WTC11 (cell line): ENCODE measurements around the gene SNRPE. TPM values are rescaled to one million over a fixed set of nuclear protein-coding genes. Genes with fewer than 3 reads are reported as not detected.
A peak's percentile ranks its signal among the peaks of the same experiment; 100 is the strongest.

Experiments used
- ARID4B ChIP-seq: sonication (generic); formaldehyde crosslinking; IDR thresholded peaks from 2 replicates; pipeline ENCODE4 v1.8.0; 2023; ENCODE audit warnings: missing genetic modification reagents, mild to moderate bottlenecking, borderline replicate concordance
- ATF3 ChIP-seq: sonication (generic); formaldehyde crosslinking; conservative IDR thresholded peaks from 2 replicates; pipeline ENCODE4 v1.8.1; 2022; ENCODE audit warnings: mild to moderate bottlenecking, missing genetic modification reagents
- CBFB ChIP-seq: sonication (generic); formaldehyde crosslinking; IDR thresholded peaks from 2 replicates; pipeline ENCODE4 v1.8.1; 2022; ENCODE audit warnings: mild to moderate bottlenecking, low read depth, missing genetic modification reagents
- ERG ChIP-seq: fragments of 250-450 bp; sonication (Bioruptor Pico); IDR thresholded peaks from 2 replicates; pipeline ENCODE4 v1.8.0; 2021; ENCODE audit warnings: mild to moderate bottlenecking
- FOXJ3 ChIP-seq: sonication (generic); formaldehyde crosslinking; IDR thresholded peaks from 2 replicates; pipeline ENCODE4 v1.9.0; 2021; ENCODE audit warnings: missing genetic modification reagents, mild to moderate bottlenecking, borderline replicate concordance
- FOXK1 ChIP-seq: sonication (generic); formaldehyde crosslinking; IDR thresholded peaks from 2 replicates; pipeline ENCODE4 v1.8.0; 2022; ENCODE audit warnings: mild to moderate bottlenecking, moderate library complexity, missing genetic modification reagents
- HMGXB4 ChIP-seq: sonication (generic); formaldehyde crosslinking; IDR thresholded peaks from 2 replicates; pipeline ENCODE4 v1.8.1; 2023; ENCODE audit warnings: mild to moderate bottlenecking, moderate library complexity, missing genetic modification reagents
- MXD4 ChIP-seq: fragments of 250-450 bp; sonication (Bioruptor Pico); IDR thresholded peaks from 2 replicates; pipeline ENCODE4 v1.8.0; 2021; ENCODE audit warnings: mild to moderate bottlenecking, moderate library complexity, borderline replicate concordance
- NFATC4 ChIP-seq: fragments of 250-450 bp; sonication (Bioruptor Pico); IDR thresholded peaks from 2 replicates; pipeline ENCODE4 v1.9.0; 2021; ENCODE audit warnings: mild to moderate bottlenecking
- OVOL2 ChIP-seq: fragments of 250-450 bp; sonication (Bioruptor Pico); IDR thresholded peaks from 2 replicates; pipeline ENCODE4 v1.9.0; 2021; ENCODE audit warnings: mild to moderate bottlenecking, borderline replicate concordance
- PRRX2 ChIP-seq: fragments of 250-450 bp; sonication (Bioruptor Pico); IDR thresholded peaks from 2 replicates; pipeline ENCODE4 v1.8.0; 2021; ENCODE audit warnings: mild to moderate bottlenecking
- SMAD4 ChIP-seq: sonication (generic); formaldehyde crosslinking; IDR thresholded peaks from 2 replicates; pipeline ENCODE4 v1.8.0; 2022; ENCODE audit warnings: mild to moderate bottlenecking, missing genetic modification reagents
- TCF7 ChIP-seq: sonication (generic); formaldehyde crosslinking; IDR thresholded peaks from 2 replicates; pipeline ENCODE4 v1.8.0; 2022; ENCODE audit warnings: mild to moderate bottlenecking, low read depth, missing genetic modification reagents, moderate library complexity
- TEAD1 ChIP-seq: sonication (generic); formaldehyde crosslinking; IDR thresholded peaks from 2 replicates; pipeline ENCODE4 v1.8.0; 2022; ENCODE audit warnings: mild to moderate bottlenecking, missing genetic modification reagents
- TEAD4 ChIP-seq: sonication (generic); formaldehyde crosslinking; IDR thresholded peaks from 2 replicates; pipeline ENCODE4 v1.8.0; 2022; ENCODE audit warnings: mild to moderate bottlenecking, missing genetic modification reagents
- ZNF317 ChIP-seq: sonication (generic); formaldehyde crosslinking; IDR thresholded peaks from 2 replicates; pipeline ENCODE4 v1.8.1; 2023; ENCODE audit warnings: low read depth, mild to moderate bottlenecking, moderate library complexity, missing genetic modification reagents, borderline replicate concordance
- ZNF671 ChIP-seq: fragments of 250-450 bp; sonication (Bioruptor Pico); IDR thresholded peaks from 2 replicates; pipeline ENCODE4 v1.8.0; 2021; ENCODE audit warnings: mild to moderate bottlenecking
- total RNA-seq: library from RNA; stranded (reverse); gene quantifications from 3 replicates; pipeline ENCODE4 v1.2.3, GENCODE V29; 2021
- TF ChIP-seq, protein P1 (sequence below): sonication (generic); formaldehyde crosslinking; IDR thresholded peaks from 2 replicates; pipeline ENCODE4 v1.8.1; 2022; ENCODE audit warnings: mild to moderate bottlenecking, moderate library complexity, missing genetic modification reagents
- TF ChIP-seq, protein P2 (sequence below): sonication (generic); formaldehyde crosslinking; IDR thresholded peaks from 2 replicates; pipeline ENCODE4 v1.8.0; 2022; ENCODE audit warnings: mild to moderate bottlenecking, missing genetic modification reagents
- TF ChIP-seq, protein P3 (sequence below): sonication (generic); formaldehyde crosslinking; IDR thresholded peaks from 2 replicates; pipeline ENCODE4 v1.8.1; 2022; ENCODE audit warnings: mild to moderate bottlenecking, missing genetic modification reagents, moderate library complexity, borderline replicate concordance
- TF ChIP-seq, protein P4 (sequence below): sonication (generic); formaldehyde crosslinking; IDR thresholded peaks from 2 replicates; pipeline ENCODE4 v1.8.0; 2022; ENCODE audit warnings: mild to moderate bottlenecking, missing genetic modification reagents
- TF ChIP-seq, protein P5 (sequence below): sonication (generic); formaldehyde crosslinking; IDR thresholded peaks from 2 replicates; pipeline ENCODE4 v1.8.0; 2023; ENCODE audit warnings: mild to moderate bottlenecking, missing genetic modification reagents

Gene SNRPE
- total RNA-seq, 1 experiment from 2014 or later = 260 TPM

DNA sequence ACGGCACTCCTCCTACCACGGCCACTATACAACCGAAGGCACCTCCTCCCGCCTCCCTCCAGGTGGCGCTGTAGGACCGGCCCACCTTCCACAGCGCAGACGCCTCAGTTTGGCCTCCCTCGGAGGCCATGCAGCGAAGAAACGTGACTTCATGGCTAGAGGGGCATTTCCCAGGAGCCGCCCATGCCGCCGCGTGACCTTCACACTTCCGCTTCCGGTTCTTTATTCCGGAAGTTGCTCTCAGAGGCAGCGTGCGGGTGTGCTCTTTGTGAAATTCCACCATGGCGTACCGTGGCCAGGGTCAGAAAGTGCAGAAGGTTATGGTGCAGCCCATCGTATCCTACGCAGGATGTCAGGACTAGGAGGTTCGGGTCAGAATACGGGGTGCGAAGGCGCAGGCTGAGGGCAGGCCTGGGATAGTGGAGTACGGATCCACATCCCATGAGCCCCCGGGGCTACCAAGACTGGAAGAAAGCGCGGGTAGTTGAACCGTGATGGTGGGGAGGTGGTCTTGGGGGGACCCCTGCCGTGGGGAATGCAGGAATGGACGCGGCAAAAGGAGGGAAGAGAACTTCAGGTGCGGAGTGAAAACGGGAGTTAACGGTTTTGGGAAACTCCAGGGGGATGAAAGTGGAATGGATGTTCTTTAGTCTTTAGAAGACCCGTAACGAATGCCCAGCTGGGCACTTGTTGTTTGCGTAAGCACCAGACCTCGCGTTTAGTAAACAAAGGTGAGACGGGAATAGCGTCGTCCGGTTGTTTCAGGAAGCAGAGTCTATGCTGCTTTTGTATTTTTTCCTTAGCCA lies at the start of gene SNRPE (continued):
- TF ChIP-seq ERG (peak; percentile 57; the same call in 1 of the 2 replicates), HMGXB4 (CRISPR knock-in tag) (peak; percentile 69), CBFB (no peak), FOXJ3 (CRISPR knock-in tag) (0 out of 2 replicates have a peak, but pooled peaks have one; percentile 29), NFATC4 (0 out of 2 replicates have a peak, but pooled peaks have one; percentile 35), TCF7 (CRISPR knock-in tag) (no peak), ZNF671 (CRISPR knock-in tag) (peak; percentile 67; the same call in 1 of the 2 replicates), ZNF317 (CRISPR knock-in tag) (no peak), FOXK1 (CRISPR knock-in tag) (peak; percentile 94), PRRX2 (CRISPR knock-in tag) (peak; percentile 45; the same call in 1 of the 2 replicates), TEAD1 (CRISPR knock-in tag) (peak; percentile 97), SMAD4 (no peak), ATF3 (no peak), TEAD4 (CRISPR knock-in tag) (0 out of 2 replicates have a peak, but pooled peaks have one; percentile 62), ARID4B (CRISPR knock-in tag) (peak; percentile 56), OVOL2 (CRISPR knock-in tag) (no peak), MXD4 (CRISPR knock-in tag) (no peak)
- TF ChIP-seq, protein P1, sequence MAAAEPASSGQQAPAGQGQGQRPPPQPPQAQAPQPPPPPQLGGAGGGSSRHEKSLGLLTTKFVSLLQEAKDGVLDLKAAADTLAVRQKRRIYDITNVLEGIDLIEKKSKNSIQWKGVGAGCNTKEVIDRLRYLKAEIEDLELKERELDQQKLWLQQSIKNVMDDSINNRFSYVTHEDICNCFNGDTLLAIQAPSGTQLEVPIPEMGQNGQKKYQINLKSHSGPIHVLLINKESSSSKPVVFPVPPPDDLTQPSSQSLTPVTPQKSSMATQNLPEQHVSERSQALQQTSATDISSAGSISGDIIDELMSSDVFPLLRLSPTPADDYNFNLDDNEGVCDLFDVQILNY (CRISPR knock-in tag) = 0 out of 2 replicates have a peak, but pooled peaks have one; percentile 46
- TF ChIP-seq, protein P2, sequence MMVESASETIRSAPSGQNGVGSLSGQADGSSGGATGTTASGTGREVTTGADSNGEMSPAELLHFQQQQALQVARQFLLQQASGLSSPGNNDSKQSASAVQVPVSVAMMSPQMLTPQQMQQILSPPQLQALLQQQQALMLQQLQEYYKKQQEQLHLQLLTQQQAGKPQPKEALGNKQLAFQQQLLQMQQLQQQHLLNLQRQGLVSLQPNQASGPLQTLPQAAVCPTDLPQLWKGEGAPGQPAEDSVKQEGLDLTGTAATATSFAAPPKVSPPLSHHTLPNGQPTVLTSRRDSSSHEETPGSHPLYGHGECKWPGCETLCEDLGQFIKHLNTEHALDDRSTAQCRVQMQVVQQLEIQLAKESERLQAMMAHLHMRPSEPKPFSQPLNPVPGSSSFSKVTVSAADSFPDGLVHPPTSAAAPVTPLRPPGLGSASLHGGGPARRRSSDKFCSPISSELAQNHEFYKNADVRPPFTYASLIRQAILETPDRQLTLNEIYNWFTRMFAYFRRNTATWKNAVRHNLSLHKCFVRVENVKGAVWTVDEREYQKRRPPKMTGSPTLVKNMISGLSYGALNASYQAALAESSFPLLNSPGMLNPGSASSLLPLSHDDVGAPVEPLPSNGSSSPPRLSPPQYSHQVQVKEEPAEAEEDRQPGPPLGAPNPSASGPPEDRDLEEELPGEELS (CRISPR knock-in tag) = no peak
- TF ChIP-seq, protein P3, sequence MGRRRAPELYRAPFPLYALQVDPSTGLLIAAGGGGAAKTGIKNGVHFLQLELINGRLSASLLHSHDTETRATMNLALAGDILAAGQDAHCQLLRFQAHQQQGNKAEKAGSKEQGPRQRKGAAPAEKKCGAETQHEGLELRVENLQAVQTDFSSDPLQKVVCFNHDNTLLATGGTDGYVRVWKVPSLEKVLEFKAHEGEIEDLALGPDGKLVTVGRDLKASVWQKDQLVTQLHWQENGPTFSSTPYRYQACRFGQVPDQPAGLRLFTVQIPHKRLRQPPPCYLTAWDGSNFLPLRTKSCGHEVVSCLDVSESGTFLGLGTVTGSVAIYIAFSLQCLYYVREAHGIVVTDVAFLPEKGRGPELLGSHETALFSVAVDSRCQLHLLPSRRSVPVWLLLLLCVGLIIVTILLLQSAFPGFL = 0 out of 2 replicates have a peak, but pooled peaks have one; percentile 77
- TF ChIP-seq, protein P4, sequence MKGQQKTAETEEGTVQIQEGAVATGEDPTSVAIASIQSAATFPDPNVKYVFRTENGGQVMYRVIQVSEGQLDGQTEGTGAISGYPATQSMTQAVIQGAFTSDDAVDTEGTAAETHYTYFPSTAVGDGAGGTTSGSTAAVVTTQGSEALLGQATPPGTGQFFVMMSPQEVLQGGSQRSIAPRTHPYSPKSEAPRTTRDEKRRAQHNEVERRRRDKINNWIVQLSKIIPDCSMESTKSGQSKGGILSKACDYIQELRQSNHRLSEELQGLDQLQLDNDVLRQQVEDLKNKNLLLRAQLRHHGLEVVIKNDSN (CRISPR knock-in tag) = peak; percentile 98
- TF ChIP-seq, protein P5, sequence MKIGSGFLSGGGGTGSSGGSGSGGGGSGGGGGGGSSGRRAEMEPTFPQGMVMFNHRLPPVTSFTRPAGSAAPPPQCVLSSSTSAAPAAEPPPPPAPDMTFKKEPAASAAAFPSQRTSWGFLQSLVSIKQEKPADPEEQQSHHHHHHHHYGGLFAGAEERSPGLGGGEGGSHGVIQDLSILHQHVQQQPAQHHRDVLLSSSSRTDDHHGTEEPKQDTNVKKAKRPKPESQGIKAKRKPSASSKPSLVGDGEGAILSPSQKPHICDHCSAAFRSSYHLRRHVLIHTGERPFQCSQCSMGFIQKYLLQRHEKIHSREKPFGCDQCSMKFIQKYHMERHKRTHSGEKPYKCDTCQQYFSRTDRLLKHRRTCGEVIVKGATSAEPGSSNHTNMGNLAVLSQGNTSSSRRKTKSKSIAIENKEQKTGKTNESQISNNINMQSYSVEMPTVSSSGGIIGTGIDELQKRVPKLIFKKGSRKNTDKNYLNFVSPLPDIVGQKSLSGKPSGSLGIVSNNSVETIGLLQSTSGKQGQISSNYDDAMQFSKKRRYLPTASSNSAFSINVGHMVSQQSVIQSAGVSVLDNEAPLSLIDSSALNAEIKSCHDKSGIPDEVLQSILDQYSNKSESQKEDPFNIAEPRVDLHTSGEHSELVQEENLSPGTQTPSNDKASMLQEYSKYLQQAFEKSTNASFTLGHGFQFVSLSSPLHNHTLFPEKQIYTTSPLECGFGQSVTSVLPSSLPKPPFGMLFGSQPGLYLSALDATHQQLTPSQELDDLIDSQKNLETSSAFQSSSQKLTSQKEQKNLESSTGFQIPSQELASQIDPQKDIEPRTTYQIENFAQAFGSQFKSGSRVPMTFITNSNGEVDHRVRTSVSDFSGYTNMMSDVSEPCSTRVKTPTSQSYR (CRISPR knock-in tag) = peak; percentile 13; the same call in 1 of the 2 replicates
